Activated CD4-positive, alpha-beta T cell treated with anti-CD3 and anti-CD28 coated beads, Interleukin-2, amount 50 U/mL, for 48 hours (primary cell): Measurements from ENCODE around the gene BDKRB2.
"Not testable (repeated sequence)": the region's sequence is repeated elsewhere in the genome, so short reads cannot be mapped to it uniquely, and the experiment has no call there.

Experiments
- DNase-seq, 2 experiments: peaks; one replicate each; pipeline ENCODE4 v3.0.0-alpha.2; 2020

The BDKRB2 gene

DNA sequence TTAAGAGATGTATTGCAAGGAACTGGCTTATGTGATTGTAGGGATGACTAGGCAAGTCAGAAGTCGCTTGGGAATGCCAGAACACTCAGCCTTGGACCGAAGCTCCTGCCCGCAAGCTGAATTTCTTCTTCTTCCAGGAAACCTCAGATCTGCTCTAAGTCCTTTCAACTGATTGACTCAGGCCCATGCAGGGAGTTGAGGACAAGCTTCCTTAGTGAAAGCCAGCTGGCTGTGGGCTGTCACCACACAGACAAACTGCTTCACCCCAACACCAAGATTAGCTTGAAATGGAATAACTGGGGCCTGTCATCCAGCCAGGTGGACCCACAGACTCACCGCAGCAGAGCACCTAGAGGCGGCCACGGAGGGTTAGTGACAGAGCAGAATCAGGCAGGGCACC is 24.7 kb downstream of the BDKRB2 start:
- DNase-seq = no peak

- no peak for DNase-seq
These were observed 26.4 kb downstream of the BDKRB2 start for GRCh38 chr14:96231056-96231455.

GRCh38 chr14:96231526-96232130 is 27.0 kb downstream of the BDKRB2 start:
- DNase-seq = no peak

- DNase-seq = no peak
These were observed 27.9 kb downstream of the BDKRB2 start for GRCh38 chr14:96232506-96232905.

GRCh38 chr14:96233661-96234060 is 29.0 kb downstream of the BDKRB2 start:
- DNase-seq = no peak

DNA sequence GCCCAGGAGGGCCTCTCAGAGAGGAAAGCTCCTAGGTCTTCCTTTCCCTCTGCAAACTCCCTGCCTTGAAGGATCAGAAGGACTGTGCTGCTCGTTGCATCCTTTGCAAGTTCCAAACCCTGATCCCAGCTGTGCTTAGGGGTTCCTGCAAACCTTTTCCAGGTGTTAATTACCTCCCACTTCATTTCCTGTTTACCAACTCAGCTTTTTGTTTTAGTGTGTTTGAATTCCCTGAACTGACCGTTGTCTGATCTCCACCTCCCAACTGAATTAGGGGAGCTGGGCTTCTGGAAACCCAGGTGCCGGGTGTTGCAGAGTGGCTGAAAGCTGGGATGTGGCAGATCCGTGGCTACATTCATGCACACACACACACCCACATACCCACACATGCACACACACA is 30.8 kb downstream of the BDKRB2 start:
- DNase-seq = no peak

- no peak for DNase-seq
These were observed 33.0 kb downstream of the BDKRB2 start for GRCh38 chr14:96237641-96238040.

- DNase-seq = no peak
These were observed 34.1 kb downstream of the BDKRB2 start for GRCh38 chr14:96238676-96239265.

DNA sequence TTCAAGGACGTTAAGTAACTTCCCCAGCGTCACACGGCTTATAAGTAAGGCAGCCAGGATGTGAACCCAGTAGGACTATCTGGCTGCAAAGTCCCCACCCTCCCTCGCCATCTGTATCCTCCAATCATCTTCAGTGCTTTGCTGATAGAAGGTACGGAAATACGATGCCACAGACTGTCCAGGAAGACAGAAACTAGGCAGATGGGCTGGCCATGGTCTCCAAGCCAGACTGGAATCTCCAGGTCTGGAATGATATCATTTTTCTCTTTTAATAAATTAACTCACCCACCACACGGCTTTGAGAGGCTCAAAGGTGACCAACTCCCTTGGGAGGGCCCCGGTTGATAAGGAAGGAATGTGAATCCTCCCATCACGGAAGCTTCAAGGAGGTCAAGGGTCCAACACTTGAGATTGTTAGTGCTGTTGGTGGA is 35.1 kb downstream of the BDKRB2 start:
- DNase-seq = no peak

DNA sequence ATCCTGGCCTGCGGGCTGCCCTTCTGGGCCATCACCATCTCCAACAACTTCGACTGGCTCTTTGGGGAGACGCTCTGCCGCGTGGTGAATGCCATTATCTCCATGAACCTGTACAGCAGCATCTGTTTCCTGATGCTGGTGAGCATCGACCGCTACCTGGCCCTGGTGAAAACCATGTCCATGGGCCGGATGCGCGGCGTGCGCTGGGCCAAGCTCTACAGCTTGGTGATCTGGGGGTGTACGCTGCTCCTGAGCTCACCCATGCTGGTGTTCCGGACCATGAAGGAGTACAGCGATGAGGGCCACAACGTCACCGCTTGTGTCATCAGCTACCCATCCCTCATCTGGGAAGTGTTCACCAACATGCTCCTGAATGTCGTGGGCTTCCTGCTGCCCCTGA is 36.0 kb downstream of the BDKRB2 start:
- DNase-seq = no peak

DNA sequence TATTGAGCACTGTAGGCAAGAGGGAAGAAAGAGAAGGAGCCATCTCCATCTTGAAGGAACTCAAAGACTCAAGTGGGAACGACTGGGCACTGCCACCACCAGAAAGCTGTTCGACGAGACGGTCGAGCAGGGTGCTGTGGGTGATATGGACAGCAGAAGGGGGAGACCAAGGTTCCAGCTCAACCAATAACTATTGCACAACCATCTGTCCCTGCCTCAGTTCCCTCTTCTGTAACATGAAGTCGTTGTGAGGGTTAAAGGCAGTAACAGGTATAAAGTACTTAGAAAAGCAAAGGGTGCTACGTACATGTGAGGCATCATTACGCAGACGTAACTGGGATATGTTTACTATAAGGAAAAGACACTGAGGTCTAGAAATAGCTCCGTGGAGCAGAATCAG is 37.5 kb downstream of the BDKRB2 start:
- no peak for DNase-seq

DNA sequence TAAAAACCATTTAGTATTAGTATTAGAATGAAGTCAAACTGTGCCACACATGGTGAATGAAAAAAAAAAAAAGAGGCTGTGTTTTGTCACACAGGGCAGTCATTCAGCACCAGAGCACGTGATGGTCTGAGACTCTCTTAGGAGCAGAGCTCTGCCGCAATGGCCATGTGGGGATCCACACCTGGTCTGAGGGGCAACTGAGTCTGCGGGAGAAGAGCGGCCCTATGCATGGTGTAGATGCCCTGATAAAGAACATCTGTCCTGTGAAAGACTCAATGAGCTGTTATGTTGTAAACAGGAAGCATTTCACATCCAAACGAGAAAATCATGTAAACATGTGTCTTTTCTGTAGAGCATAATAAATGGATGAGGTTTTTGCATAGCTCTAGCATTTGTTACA is 39.1 kb downstream of the BDKRB2 start:
- no peak for DNase-seq

- DNase-seq = not testable (repeated sequence)
These were observed 40.4 kb downstream of the BDKRB2 start for GRCh38 chr14:96245074-96245473.

GRCh38 chr14:96245710-96246538 is 41.3 kb downstream of the BDKRB2 start:
- no peak for DNase-seq

- DNase-seq = no peak
These were observed 41.9 kb downstream of the BDKRB2 start for GRCh38 chr14:96246539-96246847.

DNA sequence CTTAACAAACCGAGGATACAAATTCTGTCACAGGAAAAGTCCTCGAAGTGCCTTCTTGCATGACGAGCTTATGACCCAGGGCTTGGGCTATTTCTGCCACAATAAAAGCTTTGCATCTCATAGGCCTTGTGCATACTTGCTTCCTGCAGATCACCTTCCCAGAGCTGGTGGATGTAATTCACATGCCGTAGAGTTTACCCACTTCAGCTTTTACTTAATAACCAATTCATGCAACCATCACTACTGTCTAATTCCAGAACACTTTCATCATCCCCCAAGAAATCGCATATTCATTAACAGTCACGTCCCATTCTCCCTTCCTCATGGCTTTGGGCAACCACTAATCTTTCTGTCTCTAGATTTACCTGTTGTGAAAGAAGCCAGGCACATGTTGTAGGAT is 42.4 kb downstream of the BDKRB2 start:
- no peak for DNase-seq

DNA sequence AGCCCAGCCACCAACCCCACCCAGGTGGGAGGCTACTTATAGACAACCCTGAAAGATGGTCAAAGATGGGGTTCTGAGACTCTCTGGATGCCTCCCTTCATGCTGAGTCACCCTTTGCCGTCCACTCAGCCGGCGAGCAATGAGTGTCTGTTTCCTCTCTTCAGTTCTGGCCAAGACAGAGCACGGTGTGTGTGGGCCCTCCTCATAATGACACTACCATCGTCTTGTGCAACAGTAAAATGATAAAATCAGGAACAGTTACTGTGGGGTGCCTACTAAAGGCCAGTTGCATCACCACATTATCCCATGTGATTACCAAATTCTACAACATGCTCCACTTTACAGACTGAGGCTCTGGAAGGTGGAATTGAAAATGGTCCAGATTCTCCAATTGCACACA is 44.4 kb downstream of the BDKRB2 start:
- DNase-seq = no peak

GRCh38 chr14:96250485-96250884 is 45.8 kb downstream of the BDKRB2 start:
- DNase-seq = no peak

DNA sequence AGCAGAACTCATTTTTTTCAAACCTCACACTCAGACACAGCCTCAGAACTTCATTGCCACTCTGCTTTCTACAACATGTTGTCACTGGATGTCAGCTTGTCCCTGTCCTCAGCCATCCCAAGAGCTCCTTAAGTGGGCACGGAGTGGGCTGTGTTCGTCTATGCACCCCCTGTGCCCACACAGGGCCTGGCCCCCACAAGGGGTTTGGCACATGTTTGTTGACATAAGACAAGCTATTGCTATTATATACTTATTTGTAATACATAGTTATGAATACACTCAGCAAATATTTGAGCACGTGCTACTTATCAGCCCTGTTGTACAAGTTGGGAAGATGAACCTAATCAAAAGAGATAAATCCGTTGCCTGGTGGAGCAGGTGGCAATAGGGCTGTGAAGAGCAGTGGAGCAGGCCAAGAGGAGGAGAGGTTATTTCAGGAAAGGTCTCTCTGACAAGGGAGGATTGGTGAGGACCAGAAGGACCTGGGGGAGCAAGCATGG is 47.1 kb downstream of the BDKRB2 start:
- no peak for DNase-seq

DNA sequence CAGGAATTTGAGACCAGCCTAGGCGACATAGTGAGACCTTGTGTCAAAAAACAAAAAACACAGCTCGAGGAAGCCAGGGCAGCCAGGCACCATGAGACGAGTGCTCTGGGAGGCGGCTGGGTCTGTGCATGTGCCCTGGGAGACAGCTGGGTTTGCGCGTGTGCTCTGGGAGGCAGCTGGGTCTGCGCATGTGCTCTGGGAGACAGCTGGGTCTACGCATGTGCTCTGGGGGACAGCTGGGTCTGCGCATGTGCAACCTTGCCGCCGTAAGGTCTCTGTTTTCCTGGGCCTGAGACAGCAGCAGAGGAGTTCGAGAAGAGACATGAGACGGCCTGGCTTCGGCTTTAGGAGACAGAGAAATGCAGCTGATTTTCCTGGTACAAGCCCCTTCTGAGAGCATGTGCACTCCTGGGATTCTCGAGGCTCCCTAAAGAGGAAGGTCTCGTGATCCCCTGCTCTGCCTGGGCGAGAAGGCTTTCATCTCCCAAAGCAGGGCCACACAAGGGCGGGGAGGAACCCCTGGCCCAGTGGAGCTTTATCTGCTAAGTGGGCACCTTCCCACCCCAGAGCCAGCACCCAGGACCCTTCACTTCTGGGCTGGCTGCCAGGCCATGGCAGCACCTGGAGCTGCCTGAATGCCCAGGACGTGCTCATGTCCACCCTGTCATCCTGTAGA is 47.8 kb downstream of the BDKRB2 start:
- DNase-seq = no peak

- no peak for DNase-seq
These were observed 48.4 kb downstream of the BDKRB2 start for GRCh38 chr14:96252999-96253539.

- DNase-seq = no peak
These were observed 50.0 kb downstream of the BDKRB2 start for GRCh38 chr14:96254687-96255086.
